Right cardiac atrium (tissue), 5 donors: ENCODE measurements around the gene KRTAP5-4. TPM values are rescaled to one million over a fixed set of nuclear protein-coding genes. Genes with fewer than 3 reads are reported as not detected.
"Not testable (repeated sequence)": the region's sequence is repeated elsewhere in the genome, so short reads cannot be mapped to it uniquely, and the experiment has no call there.

Experiments
- ATAC-seq, 2 donors: fragments of 200-7000 bp; cut with Tn5 transposase; one replicate each; pipeline versions ENCODE4 v1.8.0 to v1.9.1; 2020; ENCODE audit warnings: moderate library complexity in 2 of 2, mild to moderate bottlenecking in 1 of 2
- DNase-seq, 3 donors: peaks; one replicate each; pipeline ENCODE4 v3.0.0-alpha.2; 2020
- H3K27ac ChIP-seq: one replicate; pipeline ENCODE4 v1.5.1; 2013; ENCODE audit warnings: mild to moderate bottlenecking, low read length, control low read depth, moderate library complexity
- H3K27me3 ChIP-seq: one replicate; pipeline ENCODE4 v1.6.1; 2013; ENCODE audit not compliant: control insufficient read depth, insufficient read depth
- H3K4me1 ChIP-seq: one replicate; pipeline ENCODE4 v1.6.1; 2013; ENCODE audit warnings: low read length; ENCODE audit not compliant: control insufficient read depth, insufficient read depth
- H3K4me3 ChIP-seq: one replicate; pipeline ENCODE4 v1.5.1; 2013; ENCODE audit warnings: low read length, control low read depth
- H3K9me3 ChIP-seq: one replicate; pipeline ENCODE4 v1.6.1; 2013; ENCODE audit warnings: low read length; ENCODE audit not compliant: control insufficient read depth
- WGBS: extraction: QIAGEN DNeasy Blood & Tissue Kit; methylation state at CpG from one replicate; pipeline ENCODE4 v1.1.7; 2013; 5-methylcytosine and 5-hydroxymethylcytosine counted together
- intact Hi-C, 4 donors: fragments of 100-400 bp; cut with DNase I; formaldehyde crosslinking; loops; one replicate each; pipeline versions ENCODE4 v1.11.0 to v1.14.0; 2022 to 2023
- polyA plus RNA-seq: library from polyadenylated mRNA; stranded (reverse); fragments of 200-250 nt; gene quantifications from one replicate; pipeline ENCODE4 v1.2.3, GENCODE V29; 2013
- total RNA-seq, 4 donors: library from RNA; stranded (reverse); fragmentation: NEBNext Ultra II Directional; extraction: Animal tissue kit (Norgen Biotek cat#: 25700); gene quantifications; one replicate each; pipeline ENCODE4 v1.2.1, GENCODE V29; 2021
- donor health status: healthy with polysubstance abuse.
- donor health status: DM: no; HTN: yes; CAD: no.
- donor health status: DM: no; HTN: no; CAD: no.
- donor health status: DM: no; HTN: yes; CAD: no; lungs with severe emphysema.
- donor health status: DM: yes; HTN: yes; CAD: no.

The KRTAP5-4 gene
- total and polyA plus RNA-seq, 5 donors = not detected

GRCh38 chr11:1576825-1577224 lies 45.1 kb downstream of the KRTAP5-4 start:
- no peak for ATAC-seq

GRCh38 chr11:1575756-1576155 lies 46.2 kb downstream of the KRTAP5-4 start:
- H3K4me1 ChIP-seq, H3K4me3 ChIP-seq, ATAC-seq, H3K27me3 ChIP-seq, H3K9me3 ChIP-seq, H3K27ac ChIP-seq, DNase-seq: not testable (repeated sequence)
- 93% methylated on average over 16 of the region's 16 CpGs for WGBS
- intact Hi-C loops = loop anchor here in 1 of 4 donors (5.0 kb wide), 1 partner anchor 33 kb away; no protein-coding TSS in a partner anchor

More at GRCh38 chr11:1576825-1577224, 45.1 kb downstream of the KRTAP5-4 start:
- Histone ChIP-seq H3K4me1 (no peaks in the 10 kb centered on the region), H3K4me3 (no peak overlapping the region), H3K9me3 (peaks cover 4% of the 10 kb centered on the region), H3K27ac (no peak overlapping the region), H3K27me3 (no peaks in the 10 kb centered on the region)
- DNase-seq = no peak
- intact Hi-C loops = loop anchor here in 1 of 4 donors (5.0 kb wide), 1 partner anchor 35 kb away; no protein-coding TSS in a partner anchor
- WGBS = 80% methylated on average over 6 of the region's 6 CpGs

DNA sequence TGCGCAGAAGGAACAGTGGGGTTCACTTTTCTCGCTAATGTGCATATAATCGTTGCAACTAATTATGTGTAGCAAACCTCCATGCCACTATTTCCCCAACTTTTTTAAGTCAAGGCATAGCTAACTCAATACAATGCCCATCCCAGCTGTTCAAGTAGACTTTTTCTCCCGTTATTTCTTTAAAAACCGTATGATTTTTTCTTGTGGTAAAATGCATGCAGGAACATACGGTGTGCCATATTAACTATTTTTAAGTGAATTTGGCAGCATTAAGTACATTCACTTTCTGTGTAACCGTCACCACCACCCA lies 47.0 kb downstream of the KRTAP5-4 start:
- Histone ChIP-seq H3K4me1 (no peaks in the 10 kb centered on the region), H3K27ac (no peak overlapping the region), H3K9me3 (peaks cover 4% of the 10 kb centered on the region), H3K27me3 (no peaks in the 10 kb centered on the region), H3K4me3 (no peak overlapping the region)
- intact Hi-C loops = loop anchor here in 2 of 4 donors (5.0 kb wide), 2 partner anchors 33 to 373 kb away; no protein-coding TSS in a partner anchor
- WGBS = 17% methylated on average over 7 of the region's 7 CpGs
- DNase-seq (no peak), ATAC-seq (no peak)

- Histone ChIP-seq H3K27me3 (no peaks in the 10 kb centered on the region), H3K9me3 (peaks cover 4% of the 10 kb centered on the region), H3K4me1 (no peaks in the 10 kb centered on the region), H3K4me3 (peak overlapping the region; percentile 31), H3K27ac (peak overlapping the region; percentile 30)
- intact Hi-C loops = loop anchor here in 2 of 4 donors (5.0 kb wide), 1 partner anchor 372 kb away; no protein-coding TSS in a partner anchor
- DNase-seq (peak; percentile 49 to 84 (median 83)), ATAC-seq (peak; percentile 53 to 57)
- 1% methylated on average over 64 of the region's 64 CpGs for WGBS
Measured at GRCh38 chr11:1574238-1574932, 47.6 kb downstream of the KRTAP5-4 start.

GRCh38 chr11:1573903-1574237 lies 48.1 kb downstream of the KRTAP5-4 start:
- 19% methylated on average over 7 of the region's 7 CpGs for WGBS
- H3K27me3 ChIP-seq = no peaks in the 10 kb centered on the region
- H3K4me1 ChIP-seq = no peaks in the 10 kb centered on the region
- intact Hi-C loops = loop anchor here in 2 of 4 donors (5.0 kb wide), 1 partner anchor 372 kb away; no protein-coding TSS in a partner anchor
- DNase-seq (no peak), ATAC-seq (peak; percentile 2 to 9)
- no peak overlapping the region for H3K4me3 ChIP-seq
- peak overlapping the region; percentile 30 for H3K27ac ChIP-seq
- H3K9me3 ChIP-seq = peaks cover 4% of the 10 kb centered on the region

DNA sequence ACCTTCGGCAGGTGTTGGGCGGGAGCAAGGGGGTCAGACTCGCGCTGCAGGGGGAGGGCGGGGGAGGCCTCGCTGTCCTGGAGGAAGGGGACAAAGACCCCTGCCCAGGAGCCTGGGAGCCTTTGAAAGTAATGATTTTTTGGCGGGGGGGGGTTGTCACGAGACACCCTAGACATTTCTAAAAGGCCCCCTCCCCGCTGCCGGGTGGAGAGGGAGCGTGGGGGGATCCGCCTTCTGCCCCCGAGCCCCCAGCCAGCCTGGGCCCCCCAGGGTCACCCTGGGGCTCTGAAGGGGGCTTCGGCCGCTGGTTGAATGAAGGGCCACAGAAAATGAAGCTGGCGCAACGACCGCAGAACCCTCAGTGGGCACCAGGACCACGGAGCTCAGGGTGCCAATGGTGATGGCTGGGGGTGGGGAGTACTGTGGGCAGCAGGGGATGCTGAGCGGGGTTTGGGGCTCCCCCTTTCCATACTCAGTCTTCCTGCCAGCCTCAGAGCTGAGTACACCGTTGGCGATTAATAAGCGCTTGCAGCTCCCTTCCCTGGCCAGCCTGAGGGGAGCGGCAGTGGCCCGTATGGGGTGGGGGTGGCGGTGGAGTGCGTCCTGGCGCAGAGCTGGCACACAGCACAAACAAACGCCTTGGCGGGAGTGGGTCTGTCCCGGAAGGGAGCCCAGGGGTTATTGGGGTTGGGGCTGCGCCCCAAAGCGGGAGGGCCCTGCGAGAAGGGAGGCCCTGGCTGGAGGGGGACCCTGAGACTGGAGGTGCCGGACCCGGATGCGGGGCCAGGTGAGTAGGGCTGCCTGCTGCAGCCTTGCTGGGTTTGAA lies 48.6 kb downstream of the KRTAP5-4 start:
- intact Hi-C loops = loop anchor here in 2 of 4 donors (5.0 kb wide), 1 partner anchor 371 kb away; no protein-coding TSS in a partner anchor
- Histone ChIP-seq H3K4me3 (peak overlapping the region; percentile 93), H3K9me3 (peaks cover 2% of the 10 kb centered on the region), H3K4me1 (no peaks in the 10 kb centered on the region), H3K27ac (no peak overlapping the region), H3K27me3 (no peaks in the 10 kb centered on the region)
- DNase-seq (peak in 2 of 3 donors; percentile 64 to 68), ATAC-seq (peak; percentile 2)
- 8% methylated on average over 36 of the region's 37 CpGs for WGBS

- Histone ChIP-seq H3K4me1 (no peaks in the 10 kb centered on the region), H3K27me3 (no peaks in the 10 kb centered on the region), H3K4me3 (peak within 1 kb of the TSS; percentile 93), H3K27ac (peak within 1 kb of the TSS; percentile 30), H3K9me3 (no peaks in the 10 kb centered on the region)
- under 1% methylated on average over 124 of the region's 124 CpGs for WGBS
- intact Hi-C loops = loop anchor here in 2 of 4 donors (5.0 kb wide), 1 partner anchor 370 kb away; no protein-coding TSS in a partner anchor
- ATAC-seq = peak; percentile 79 to 85
- DNase-seq = peak; percentile 94 to 98 (median 98)
Measured at GRCh38 chr11:1572197-1573076, 49.5 kb downstream of the KRTAP5-4 start, which contains the start of gene DUSP8. TSS of gene DUSP8 (minus strand) at chr11:1572271. CDS start at chr11:1565826, 6,445 bp downstream.

GRCh38 chr11:1571760-1572196 lies 50.2 kb downstream of the KRTAP5-4 start:
- H3K27ac ChIP-seq = no peak overlapping the region
- ATAC-seq (no peak), DNase-seq (no peak)
- H3K4me1 ChIP-seq = no peaks in the 10 kb centered on the region
- H3K9me3 ChIP-seq = no peaks in the 10 kb centered on the region
- H3K27me3 ChIP-seq = no peaks in the 10 kb centered on the region
- peak overlapping the region; percentile 93 for H3K4me3 ChIP-seq
- 1% methylated on average over 87 of the region's 91 CpGs for WGBS
- intact Hi-C loops = loop anchor here in 2 of 4 donors (5.0 kb wide), 1 partner anchor 369 kb away; no protein-coding TSS in a partner anchor
